Activated naive CD4-positive, alpha-beta T cell treated with anti-CD3 and anti-CD28 coated beads for 36 hours (primary cell): Measurements from ENCODE around the gene MVD. TPM values are rescaled to one million over a fixed set of nuclear protein-coding genes. Genes with fewer than 3 reads are reported as not detected.
"Not testable (repeated sequence)": the region's sequence is repeated elsewhere in the genome, so short reads cannot be mapped to it uniquely, and the experiment has no call there.

Source experiments
- CTCF ChIA-PET: fragments of 350-600 bp; sonication (Branson Sonifier 250); formaldehyde crosslinking; loops from one replicate; lab custom pipeline; 2021; ENCODE audit warnings: antibody characterized with exemption; lab: Charles Lee
- DNase-seq: peaks from one replicate; pipeline ENCODE4 v3.0.0-alpha.2; 2020
- H3K27ac Mint-ChIP-seq: one replicate; pipeline ENCODE4 v1.8.0; 2021; ENCODE audit warnings: mild to moderate bottlenecking, mixed read lengths
- H3K27me3 Mint-ChIP-seq: one replicate; pipeline ENCODE4 v1.8.0; 2021; ENCODE audit warnings: low read depth, mixed read lengths
- H3K36me3 Mint-ChIP-seq: one replicate; pipeline ENCODE4 v1.8.0; 2021; ENCODE audit warnings: low read depth, mixed read lengths
- H3K4me1 Mint-ChIP-seq: one replicate; pipeline ENCODE4 v1.8.0; 2021; ENCODE audit warnings: low read depth, mixed read lengths
- H3K4me3 Mint-ChIP-seq: one replicate; pipeline ENCODE4 v1.8.0; 2021; ENCODE audit warnings: mild to moderate bottlenecking, moderate library complexity, mixed read lengths
- H3K9me3 Mint-ChIP-seq: one replicate; pipeline ENCODE4 v1.8.0; 2021; ENCODE audit warnings: mixed read lengths
- intact Hi-C: fragments of 100-400 bp; cut with micrococcal nuclease; formaldehyde crosslinking; loops from one replicate; pipeline ENCODE4 v1.15.1; 2023
- total RNA-seq, 2 experiments: library from RNA; stranded (reverse); gene quantifications; one replicate each; pipeline ENCODE4 v1.2.3, GENCODE V29; 2021

MVD gene
- total RNA-seq, 2 experiments from 2014 or later = 90.5 to 96.8 TPM

GRCh38 chr16:88676502-88677242 is 13.8 kb upstream of the MVD start:
- Mint-ChIP-seq H3K27me3 (no peaks in the 10 kb centered on the region), H3K4me3 (no peak overlapping the region), H3K9me3 (no peaks in the 10 kb centered on the region), H3K4me1 (peaks cover 10% of the 10 kb centered on the region), H3K27ac (no peak overlapping the region), H3K36me3 (no peaks in the 10 kb centered on the region)
- CTCF ChIA-PET = no interaction called here
- DNase-seq = no peak
- intact Hi-C loops = no loop called here

- DNase-seq = no peak
- Mint-ChIP-seq H3K27me3 (no peaks in the 10 kb centered on the region), H3K27ac (no peak overlapping the region), H3K4me3 (no peak overlapping the region), H3K36me3 (no peaks in the 10 kb centered on the region), H3K9me3 (no peaks in the 10 kb centered on the region), H3K4me1 (no peaks in the 10 kb centered on the region)
- intact Hi-C loops = no loop called here
- CTCF ChIA-PET = interaction anchor here (0.6 to 2.1 kb wide), 2 partner anchors 10 to 11 kb away, joined by 3 to 8 read pairs; no protein-coding TSS in a partner anchor
These were observed 11.0 kb upstream of the MVD start for GRCh38 chr16:88673716-88674379.

GRCh38 chr16:88672776-88673175 is 9.9 kb upstream of the MVD start:
- Mint-ChIP-seq H3K27me3 (no peaks in the 10 kb centered on the region), H3K36me3 (peaks cover 2% of the 10 kb centered on the region), H3K9me3 (no peaks in the 10 kb centered on the region), H3K27ac (no peak overlapping the region), H3K4me3 (no peak overlapping the region), H3K4me1 (no peaks in the 10 kb centered on the region)
- no peak for DNase-seq
- CTCF ChIA-PET = interaction anchor here (1.1 to 2.1 kb wide), 2 partner anchors 12 to 32 kb away, joined by 3 to 8 read pairs; no protein-coding TSS in a partner anchor
- intact Hi-C loops = no loop called here

GRCh38 chr16:88671806-88672205 is 8.9 kb upstream of the MVD start:
- Mint-ChIP-seq H3K36me3 (peaks cover 2% of the 10 kb centered on the region), H3K4me1 (no peaks in the 10 kb centered on the region), H3K27ac (no peak overlapping the region), H3K9me3 (no peaks in the 10 kb centered on the region), H3K27me3 (no peaks in the 10 kb centered on the region), H3K4me3 (no peak overlapping the region)
- intact Hi-C loops = no loop called here
- DNase-seq = no peak
- CTCF ChIA-PET = interaction anchor here (0.6 to 2.1 kb wide), 2 partner anchors 13 to 179 kb away, joined by 3 to 8 read pairs; no protein-coding TSS in a partner anchor

GRCh38 chr16:88669980-88670379 is 7.1 kb upstream of the MVD start:
- H3K27me3 Mint-ChIP-seq = no peaks in the 10 kb centered on the region
- H3K4me3 Mint-ChIP-seq = no peak overlapping the region
- no peaks in the 10 kb centered on the region for H3K9me3 Mint-ChIP-seq
- no peak for DNase-seq
- no peaks in the 10 kb centered on the region for H3K4me1 Mint-ChIP-seq
- CTCF ChIA-PET = interaction anchor here (0.8 to 1.0 kb wide), 2 partner anchors 12 to 67 kb away, joined by 3 to 4 read pairs; no protein-coding TSS in a partner anchor
- intact Hi-C loops = no loop called here
- H3K27ac Mint-ChIP-seq = no peak overlapping the region
- peaks cover 2% of the 10 kb centered on the region for H3K36me3 Mint-ChIP-seq

- intact Hi-C loops = not testable (repeated sequence)
These were observed 6.6 kb upstream of the MVD start for GRCh38 chr16:88669493-88669892.

GRCh38 chr16:88667461-88667860 is 4.6 kb upstream of the MVD start:
- Mint-ChIP-seq H3K4me1 (peaks cover 4% of the 10 kb centered on the region), H3K9me3 (no peaks in the 10 kb centered on the region), H3K27ac (no peak overlapping the region), H3K4me3 (no peak overlapping the region), H3K27me3 (no peaks in the 10 kb centered on the region), H3K36me3 (peaks cover 2% of the 10 kb centered on the region)
- intact Hi-C loops = no loop called here
- CTCF ChIA-PET = interaction anchor here (1.2 kb wide), 1 partner anchor 15 kb away, joined by 4 read pairs; no protein-coding TSS in a partner anchor
- DNase-seq = no peak

More at GRCh38 chr16:88669493-88669892, 6.6 kb upstream of the MVD start:
- CTCF ChIA-PET = interaction anchor here (0.8 to 1.0 kb wide), 2 partner anchors 12 to 68 kb away, joined by 3 to 4 read pairs; no protein-coding TSS in a partner anchor
- not testable (repeated sequence) for DNase-seq, H3K9me3 Mint-ChIP-seq, H3K27ac Mint-ChIP-seq, H3K4me3 Mint-ChIP-seq, H3K27me3 Mint-ChIP-seq, H3K36me3 Mint-ChIP-seq, H3K4me1 Mint-ChIP-seq

GRCh38 chr16:88665570-88665969 is 2.7 kb upstream of the MVD start:
- Mint-ChIP-seq H3K4me3 (no peak overlapping the region), H3K36me3 (peaks cover 2% of the 10 kb centered on the region), H3K9me3 (no peaks in the 10 kb centered on the region), H3K4me1 (peaks cover 13% of the 10 kb centered on the region), H3K27ac (no peak overlapping the region), H3K27me3 (no peaks in the 10 kb centered on the region)
- no peak for DNase-seq
- intact Hi-C loops = no loop called here
- CTCF ChIA-PET = interaction anchor here (0.8 to 1.1 kb wide), 2 partner anchors 10 to 15 kb away, joined by 3 read pairs; partner anchors contain the start of gene CYBA

- no peaks in the 10 kb centered on the region for H3K9me3 Mint-ChIP-seq
- H3K27ac Mint-ChIP-seq = no peak overlapping the region
- CTCF ChIA-PET = interaction anchor here (1.1 kb wide), 1 partner anchor 10 kb away, joined by 3 read pairs; no protein-coding TSS in a partner anchor
- no peak for DNase-seq
- peak overlapping the region; percentile 8 for H3K4me3 Mint-ChIP-seq
- intact Hi-C loops = no loop called here
- no peaks in the 10 kb centered on the region for H3K27me3 Mint-ChIP-seq
- H3K36me3 Mint-ChIP-seq = peaks cover 2% of the 10 kb centered on the region
- H3K4me1 Mint-ChIP-seq = peaks cover 13% of the 10 kb centered on the region
These were observed 2.3 kb upstream of the MVD start for GRCh38 chr16:88665148-88665547.

- Mint-ChIP-seq H3K9me3 (no peaks in the 10 kb centered on the region), H3K27me3 (no peaks in the 10 kb centered on the region), H3K4me3 (peak overlapping the region; percentile 90), H3K27ac (peak overlapping the region; percentile 79), H3K4me1 (peaks cover 13% of the 10 kb centered on the region), H3K36me3 (peaks cover 2% of the 10 kb centered on the region)
- intact Hi-C loops = no loop called here
- CTCF ChIA-PET = no interaction called here
- DNase-seq = peak; percentile 44
These were observed 559 bp downstream of the MVD start for GRCh38 chr16:88662222-88662842.

GRCh38 chr16:88661468-88661867 is 1.4 kb downstream of the MVD start:
- peaks cover 2% of the 10 kb centered on the region for H3K36me3 Mint-ChIP-seq
- H3K9me3 Mint-ChIP-seq = no peaks in the 10 kb centered on the region
- intact Hi-C loops = no loop called here
- CTCF ChIA-PET = no interaction called here
- peak overlapping the region; percentile 27 for H3K4me3 Mint-ChIP-seq
- H3K4me1 Mint-ChIP-seq = peaks cover 13% of the 10 kb centered on the region
- no peak overlapping the region for H3K27ac Mint-ChIP-seq
- DNase-seq = no peak
- H3K27me3 Mint-ChIP-seq = no peaks in the 10 kb centered on the region

GRCh38 chr16:88659160-88659559 is 3.7 kb downstream of the MVD start:
- Mint-ChIP-seq H3K4me1 (peaks cover 13% of the 10 kb centered on the region), H3K36me3 (peaks cover 7% of the 10 kb centered on the region)
- intact Hi-C loops = no loop called here

More at GRCh38 chr16:88659160-88659559, 3.7 kb downstream of the MVD start:
- Mint-ChIP-seq H3K4me3 (no peak overlapping the region), H3K9me3 (no peaks in the 10 kb centered on the region), H3K27me3 (no peaks in the 10 kb centered on the region), H3K27ac (no peak overlapping the region)
- CTCF ChIA-PET = no interaction called here
- DNase-seq = no peak
